WTC11 (cell line): ENCODE results near the gene SLC31A1. TPM values are rescaled to one million over a fixed set of nuclear protein-coding genes. Genes with fewer than 3 reads are reported as not detected.

Experiments
- ATAC-seq: fragments of 200-7000 bp; cut with Tn5 transposase; 2 replicates; pipeline ENCODE4 v1.10.0; 2021; ENCODE audit warnings: mild to moderate bottlenecking, moderate library complexity
- CTCF ChIA-PET: fragments of 300-600 bp; sonication (Branson Sonifier 250); formaldehyde crosslinking; loops from one replicate; lab custom pipeline; 2021; ENCODE audit warnings: antibody characterized with exemption; lab: Charles Lee
- POLR2A ChIA-PET: fragments of 350-600 bp; sonication (Branson Sonifier 250); formaldehyde crosslinking; loops from one replicate; lab custom pipeline; 2021; ENCODE audit warnings: antibody characterized with exemption; lab: Charles Lee
- DNase-seq: peaks from one replicate; pipeline ENCODE4 v3.0.0; 2021; ENCODE audit warnings: low spot score
- H3K27ac Mint-ChIP-seq: 2 replicates; pipeline ENCODE4 v1.8.0; 2021; ENCODE audit warnings: mixed read lengths
- H3K27me3 Mint-ChIP-seq: 2 replicates; pipeline ENCODE4 v1.8.0; 2021; ENCODE audit warnings: low read depth, mild to moderate bottlenecking, moderate library complexity, mixed read lengths
- H3K36me3 Mint-ChIP-seq: 2 replicates; pipeline ENCODE4 v1.8.0; 2021; ENCODE audit warnings: mixed read lengths
- H3K4me1 Mint-ChIP-seq: 2 replicates; pipeline ENCODE4 v1.8.0; 2022; ENCODE audit warnings: mixed read lengths
- H3K4me3 Mint-ChIP-seq: 2 replicates; pipeline ENCODE4 v1.8.0; 2021; ENCODE audit warnings: mild to moderate bottlenecking, moderate library complexity, mixed read lengths
- H3K9me3 Mint-ChIP-seq: 2 replicates; pipeline ENCODE4 v1.8.0; 2021; ENCODE audit warnings: mixed read lengths
- CBFB ChIP-seq: sonication (generic); formaldehyde crosslinking; IDR thresholded peaks from 2 replicates; pipeline ENCODE4 v1.8.1; 2022; ENCODE audit warnings: mild to moderate bottlenecking, low read depth, missing genetic modification reagents
- CREB1 ChIP-seq: sonication (generic); formaldehyde crosslinking; IDR thresholded peaks from 2 replicates; pipeline ENCODE4 v1.8.0; 2023; ENCODE audit warnings: mild to moderate bottlenecking, missing genetic modification reagents
- FOXK1 ChIP-seq: sonication (generic); formaldehyde crosslinking; IDR thresholded peaks from 2 replicates; pipeline ENCODE4 v1.8.0; 2022; ENCODE audit warnings: mild to moderate bottlenecking, moderate library complexity, missing genetic modification reagents
- GABPB1 ChIP-seq: sonication (generic); formaldehyde crosslinking; IDR thresholded peaks from 2 replicates; pipeline ENCODE4 v1.8.1; 2023; ENCODE audit warnings: mild to moderate bottlenecking, missing genetic modification reagents
- JAZF1 ChIP-seq: fragments of 250-450 bp; sonication (Bioruptor Pico); IDR thresholded peaks from 2 replicates; pipeline ENCODE4 v1.9.0; 2021; ENCODE audit warnings: moderate library complexity, mild to moderate bottlenecking, inconsistent platforms
- JUN ChIP-seq: sonication (generic); formaldehyde crosslinking; IDR thresholded peaks from 2 replicates; pipeline ENCODE4 v1.8.0; 2023; ENCODE audit warnings: mild to moderate bottlenecking, missing genetic modification reagents
- MXD4 ChIP-seq: fragments of 250-450 bp; sonication (Bioruptor Pico); IDR thresholded peaks from 2 replicates; pipeline ENCODE4 v1.8.0; 2021; ENCODE audit warnings: mild to moderate bottlenecking, moderate library complexity, borderline replicate concordance
- NFATC4 ChIP-seq: fragments of 250-450 bp; sonication (Bioruptor Pico); IDR thresholded peaks from 2 replicates; pipeline ENCODE4 v1.9.0; 2021; ENCODE audit warnings: mild to moderate bottlenecking
- NFYB ChIP-seq: sonication (generic); formaldehyde crosslinking; conservative IDR thresholded peaks from 2 replicates; pipeline ENCODE4 v1.8.0; 2022; ENCODE audit warnings: low read depth, missing genetic modification reagents
- NR2C2 ChIP-seq: sonication (generic); formaldehyde crosslinking; IDR thresholded peaks from 2 replicates; pipeline ENCODE4 v1.8.0; 2022; ENCODE audit warnings: mild to moderate bottlenecking, missing genetic modification reagents
- OVOL2 ChIP-seq: fragments of 250-450 bp; sonication (Bioruptor Pico); IDR thresholded peaks from 2 replicates; pipeline ENCODE4 v1.9.0; 2021; ENCODE audit warnings: mild to moderate bottlenecking, borderline replicate concordance
- SMAD3 ChIP-seq: sonication (generic); formaldehyde crosslinking; IDR thresholded peaks from 2 replicates; pipeline ENCODE4 v1.8.0; 2022; ENCODE audit warnings: missing genetic modification reagents, mild to moderate bottlenecking, borderline replicate concordance
- SMAD4 ChIP-seq: sonication (generic); formaldehyde crosslinking; IDR thresholded peaks from 2 replicates; pipeline ENCODE4 v1.8.0; 2022; ENCODE audit warnings: mild to moderate bottlenecking, missing genetic modification reagents
- TP53 ChIP-seq: sonication (generic); formaldehyde crosslinking; IDR thresholded peaks from 2 replicates; pipeline ENCODE4 v1.8.1; 2023; ENCODE audit warnings: mild to moderate bottlenecking, missing genetic modification reagents
- ZBTB21 ChIP-seq: sonication (generic); formaldehyde crosslinking; IDR thresholded peaks from 2 replicates; pipeline ENCODE4 v1.8.1; 2023; ENCODE audit warnings: mild to moderate bottlenecking, missing genetic modification reagents, borderline replicate concordance
- ZNF317 ChIP-seq: sonication (generic); formaldehyde crosslinking; IDR thresholded peaks from 2 replicates; pipeline ENCODE4 v1.8.1; 2023; ENCODE audit warnings: low read depth, mild to moderate bottlenecking, moderate library complexity, missing genetic modification reagents, borderline replicate concordance
- ZNF396 ChIP-seq: fragments of 250-450 bp; sonication (Bioruptor Pico); IDR thresholded peaks from 2 replicates; pipeline ENCODE4 v1.8.0; 2021; ENCODE audit warnings: mild to moderate bottlenecking, moderate library complexity, borderline replicate concordance
- ZNF416 ChIP-seq: fragments of 250-450 bp; sonication (Bioruptor Pico); IDR thresholded peaks from 2 replicates; pipeline ENCODE4 v1.9.0; 2021; ENCODE audit warnings: mild to moderate bottlenecking, inconsistent platforms
- ZNF423 ChIP-seq: fragments of 250-450 bp; sonication (Bioruptor Pico); IDR thresholded peaks from 2 replicates; pipeline ENCODE4 v2.1.2; 2022; ENCODE audit warnings: mild to moderate bottlenecking, moderate library complexity
- total RNA-seq: library from RNA; stranded (reverse); gene quantifications from 3 replicates; pipeline ENCODE4 v1.2.3, GENCODE V29; 2021
- TF ChIP-seq, protein P1 (sequence below): fragments of 250-450 bp; sonication (Bioruptor Pico); IDR thresholded peaks from 2 replicates; pipeline ENCODE4 v2.1.2; 2022; ENCODE audit warnings: mild to moderate bottlenecking, moderate library complexity
- TF ChIP-seq, protein P2 (sequence below): sonication (generic); formaldehyde crosslinking; IDR thresholded peaks from 2 replicates; pipeline ENCODE4 v1.8.0; 2022; ENCODE audit warnings: mild to moderate bottlenecking, missing genetic modification reagents
- TF ChIP-seq, protein P3 (sequence below): fragments of 250-450 bp; sonication (Bioruptor Pico); IDR thresholded peaks from 2 replicates; pipeline ENCODE4 v1.9.0; 2021; ENCODE audit warnings: mild to moderate bottlenecking
- TF ChIP-seq, protein P4 (sequence below): sonication (generic); formaldehyde crosslinking; IDR thresholded peaks from 2 replicates; pipeline ENCODE4 v1.8.0; 2023; ENCODE audit warnings: missing genetic modification reagents, mild to moderate bottlenecking, borderline replicate concordance
- TF ChIP-seq, protein P5 (sequence below): sonication (generic); formaldehyde crosslinking; IDR thresholded peaks from 2 replicates; pipeline ENCODE4 v1.8.1; 2023; ENCODE audit warnings: mild to moderate bottlenecking, missing genetic modification reagents

SLC31A1 gene
- total RNA-seq, 1 experiment from 2014 or later = 43.9 TPM

DNA sequence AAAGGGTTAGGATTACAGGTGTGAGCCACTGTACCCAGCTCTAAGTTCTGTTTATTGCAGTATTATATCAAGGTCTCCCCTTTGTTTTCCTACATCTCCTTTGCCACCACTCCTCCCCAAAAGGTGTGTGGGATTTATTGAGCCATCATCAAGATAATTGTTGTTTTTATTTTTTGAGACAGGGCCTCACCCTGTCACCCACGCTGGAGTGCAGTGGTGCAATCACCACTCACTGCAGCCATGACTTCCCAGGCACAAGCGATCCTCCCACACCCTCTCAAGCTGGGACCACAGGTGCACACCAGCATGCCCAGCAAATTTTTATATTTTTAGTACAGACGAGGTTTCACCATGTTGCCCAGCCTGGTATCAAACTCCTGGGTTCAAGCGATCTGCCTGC lies 24.6 kb downstream of the SLC31A1 start:
- ChIA-PET CTCF (no interaction called here), POLR2A (no interaction called here)
- no peak for DNase-seq
- H3K27me3 Mint-ChIP-seq = no peaks in the 10 kb centered on the region
- no peak overlapping the region for H3K4me3 Mint-ChIP-seq
- H3K4me1 Mint-ChIP-seq = peaks cover 4% of the 10 kb centered on the region; the same call in 1 of the 2 replicates
- no peak overlapping the region for H3K27ac Mint-ChIP-seq
- peaks cover 8% of the 10 kb centered on the region for H3K9me3 Mint-ChIP-seq
- no peak for TF ChIP-seq OVOL2
- TF ChIP-seq, protein P1, sequence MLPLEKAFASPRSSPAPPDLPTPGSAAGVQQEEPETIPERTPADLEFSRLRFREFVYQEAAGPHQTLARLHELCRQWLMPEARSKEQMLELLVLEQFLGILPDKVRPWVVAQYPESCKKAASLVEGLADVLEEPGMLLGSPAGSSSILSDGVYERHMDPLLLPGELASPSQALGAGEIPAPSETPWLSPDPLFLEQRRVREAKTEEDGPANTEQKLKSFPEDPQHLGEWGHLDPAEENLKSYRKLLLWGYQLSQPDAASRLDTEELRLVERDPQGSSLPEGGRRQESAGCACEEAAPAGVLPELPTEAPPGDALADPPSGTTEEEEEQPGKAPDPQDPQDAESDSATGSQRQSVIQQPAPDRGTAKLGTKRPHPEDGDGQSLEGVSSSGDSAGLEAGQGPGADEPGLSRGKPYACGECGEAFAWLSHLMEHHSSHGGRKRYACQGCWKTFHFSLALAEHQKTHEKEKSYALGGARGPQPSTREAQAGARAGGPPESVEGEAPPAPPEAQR (CRISPR knock-in tag) = no peak
- no peak for TF ChIP-seq NR2C2 (CRISPR knock-in tag)
- TF ChIP-seq CBFB (CRISPR knock-in tag) = no peak
- TF ChIP-seq NFYB = no peak
- no peak for TF ChIP-seq NFATC4 (CRISPR knock-in tag)
- no peak for ATAC-seq
- peaks cover 13% of the 10 kb centered on the region for H3K36me3 Mint-ChIP-seq

DNA sequence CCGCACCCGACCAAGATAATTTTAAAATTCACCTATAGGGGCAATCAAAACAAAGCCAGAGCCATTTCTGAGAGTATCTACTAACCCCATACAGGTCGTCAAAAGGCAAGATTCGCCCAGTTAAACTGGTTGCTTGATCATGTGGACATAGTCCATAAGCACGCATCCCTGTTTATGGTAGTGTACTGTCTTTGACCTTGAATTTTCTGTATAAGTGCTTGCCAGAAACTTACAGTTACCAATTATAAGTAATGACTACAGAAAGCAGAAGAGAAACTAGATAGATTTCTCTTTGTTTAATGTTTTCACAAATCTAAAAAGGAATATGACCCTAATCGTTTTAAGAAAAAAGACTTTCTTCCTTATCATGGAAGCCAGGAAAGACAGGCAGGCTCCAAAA lies 25.6 kb downstream of the SLC31A1 start:
- H3K9me3 Mint-ChIP-seq = peaks cover 8% of the 10 kb centered on the region
- TF ChIP-seq NFATC4 (CRISPR knock-in tag) (no peak), FOXK1 (CRISPR knock-in tag) (no peak), JAZF1 (CRISPR knock-in tag) (no peak), ZNF423 (CRISPR knock-in tag) (no peak), ZBTB21 (CRISPR knock-in tag) (no peak), SMAD4 (CRISPR knock-in tag) (no peak)
- TF ChIP-seq, protein P2, sequence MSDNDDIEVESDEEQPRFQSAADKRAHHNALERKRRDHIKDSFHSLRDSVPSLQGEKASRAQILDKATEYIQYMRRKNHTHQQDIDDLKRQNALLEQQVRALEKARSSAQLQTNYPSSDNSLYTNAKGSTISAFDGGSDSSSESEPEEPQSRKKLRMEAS (CRISPR knock-in tag) = no peak
- no peak overlapping the region for H3K4me3 Mint-ChIP-seq
- no peaks in the 10 kb centered on the region for H3K27me3 Mint-ChIP-seq
- H3K27ac Mint-ChIP-seq = no peak overlapping the region
- ATAC-seq (no peak), DNase-seq (no peak)
- POLR2A ChIA-PET = no interaction called here
- peaks cover 14% of the 10 kb centered on the region for H3K36me3 Mint-ChIP-seq
- CTCF ChIA-PET = no interaction called here
- peaks cover 4% of the 10 kb centered on the region; the same call in 1 of the 2 replicates for H3K4me1 Mint-ChIP-seq

DNA sequence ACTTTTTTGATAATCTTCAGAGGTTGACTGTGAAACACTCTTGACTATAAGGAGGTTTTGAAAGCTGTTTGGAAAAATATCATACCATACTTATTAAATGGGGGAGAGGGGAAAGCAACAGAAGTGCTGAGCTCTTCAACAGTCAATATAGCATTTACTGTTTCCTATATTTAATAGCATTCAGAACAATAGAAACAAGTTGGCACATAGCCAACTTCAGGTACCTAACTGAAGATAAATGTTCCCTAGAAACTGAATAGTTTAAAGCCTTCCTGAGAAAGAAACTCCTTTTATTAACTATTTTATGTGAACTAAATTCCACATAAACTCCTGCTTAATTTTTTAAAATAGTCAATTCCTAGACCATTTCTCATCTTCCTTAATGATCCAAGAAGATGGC lies 26.3 kb downstream of the SLC31A1 start:
- peaks cover 4% of the 10 kb centered on the region; the same call in 1 of the 2 replicates for H3K4me1 Mint-ChIP-seq
- peaks cover 8% of the 10 kb centered on the region for H3K9me3 Mint-ChIP-seq
- POLR2A ChIA-PET = no interaction called here
- CTCF ChIA-PET = no interaction called here
- H3K27me3 Mint-ChIP-seq = no peaks in the 10 kb centered on the region
- H3K36me3 Mint-ChIP-seq = peaks cover 14% of the 10 kb centered on the region
- ATAC-seq (no peak), DNase-seq (no peak)
- H3K4me3 Mint-ChIP-seq = no peak overlapping the region
- no peak overlapping the region for H3K27ac Mint-ChIP-seq
- TF ChIP-seq, protein P3, sequence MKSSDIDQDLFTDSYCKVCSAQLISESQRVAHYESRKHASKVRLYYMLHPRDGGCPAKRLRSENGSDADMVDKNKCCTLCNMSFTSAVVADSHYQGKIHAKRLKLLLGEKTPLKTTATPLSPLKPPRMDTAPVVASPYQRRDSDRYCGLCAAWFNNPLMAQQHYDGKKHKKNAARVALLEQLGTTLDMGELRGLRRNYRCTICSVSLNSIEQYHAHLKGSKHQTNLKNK (CRISPR knock-in tag) = no peak
- no peak for TF ChIP-seq CREB1 (CRISPR knock-in tag)
- TF ChIP-seq SMAD3 (CRISPR knock-in tag) = no peak
- TF ChIP-seq, protein P4, sequence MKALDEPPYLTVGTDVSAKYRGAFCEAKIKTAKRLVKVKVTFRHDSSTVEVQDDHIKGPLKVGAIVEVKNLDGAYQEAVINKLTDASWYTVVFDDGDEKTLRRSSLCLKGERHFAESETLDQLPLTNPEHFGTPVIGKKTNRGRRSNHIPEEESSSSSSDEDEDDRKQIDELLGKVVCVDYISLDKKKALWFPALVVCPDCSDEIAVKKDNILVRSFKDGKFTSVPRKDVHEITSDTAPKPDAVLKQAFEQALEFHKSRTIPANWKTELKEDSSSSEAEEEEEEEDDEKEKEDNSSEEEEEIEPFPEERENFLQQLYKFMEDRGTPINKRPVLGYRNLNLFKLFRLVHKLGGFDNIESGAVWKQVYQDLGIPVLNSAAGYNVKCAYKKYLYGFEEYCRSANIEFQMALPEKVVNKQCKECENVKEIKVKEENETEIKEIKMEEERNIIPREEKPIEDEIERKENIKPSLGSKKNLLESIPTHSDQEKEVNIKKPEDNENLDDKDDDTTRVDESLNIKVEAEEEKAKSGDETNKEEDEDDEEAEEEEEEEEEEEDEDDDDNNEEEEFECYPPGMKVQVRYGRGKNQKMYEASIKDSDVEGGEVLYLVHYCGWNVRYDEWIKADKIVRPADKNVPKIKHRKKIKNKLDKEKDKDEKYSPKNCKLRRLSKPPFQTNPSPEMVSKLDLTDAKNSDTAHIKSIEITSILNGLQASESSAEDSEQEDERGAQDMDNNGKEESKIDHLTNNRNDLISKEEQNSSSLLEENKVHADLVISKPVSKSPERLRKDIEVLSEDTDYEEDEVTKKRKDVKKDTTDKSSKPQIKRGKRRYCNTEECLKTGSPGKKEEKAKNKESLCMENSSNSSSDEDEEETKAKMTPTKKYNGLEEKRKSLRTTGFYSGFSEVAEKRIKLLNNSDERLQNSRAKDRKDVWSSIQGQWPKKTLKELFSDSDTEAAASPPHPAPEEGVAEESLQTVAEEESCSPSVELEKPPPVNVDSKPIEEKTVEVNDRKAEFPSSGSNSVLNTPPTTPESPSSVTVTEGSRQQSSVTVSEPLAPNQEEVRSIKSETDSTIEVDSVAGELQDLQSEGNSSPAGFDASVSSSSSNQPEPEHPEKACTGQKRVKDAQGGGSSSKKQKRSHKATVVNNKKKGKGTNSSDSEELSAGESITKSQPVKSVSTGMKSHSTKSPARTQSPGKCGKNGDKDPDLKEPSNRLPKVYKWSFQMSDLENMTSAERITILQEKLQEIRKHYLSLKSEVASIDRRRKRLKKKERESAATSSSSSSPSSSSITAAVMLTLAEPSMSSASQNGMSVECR (CRISPR knock-in tag) = no peak
- no peak for TF ChIP-seq ZBTB21 (CRISPR knock-in tag)
- TF ChIP-seq TP53 (CRISPR knock-in tag) = no peak
- TF ChIP-seq GABPB1 (CRISPR knock-in tag) = no peak
- no peak for TF ChIP-seq MXD4 (CRISPR knock-in tag)
- TF ChIP-seq, protein P5, sequence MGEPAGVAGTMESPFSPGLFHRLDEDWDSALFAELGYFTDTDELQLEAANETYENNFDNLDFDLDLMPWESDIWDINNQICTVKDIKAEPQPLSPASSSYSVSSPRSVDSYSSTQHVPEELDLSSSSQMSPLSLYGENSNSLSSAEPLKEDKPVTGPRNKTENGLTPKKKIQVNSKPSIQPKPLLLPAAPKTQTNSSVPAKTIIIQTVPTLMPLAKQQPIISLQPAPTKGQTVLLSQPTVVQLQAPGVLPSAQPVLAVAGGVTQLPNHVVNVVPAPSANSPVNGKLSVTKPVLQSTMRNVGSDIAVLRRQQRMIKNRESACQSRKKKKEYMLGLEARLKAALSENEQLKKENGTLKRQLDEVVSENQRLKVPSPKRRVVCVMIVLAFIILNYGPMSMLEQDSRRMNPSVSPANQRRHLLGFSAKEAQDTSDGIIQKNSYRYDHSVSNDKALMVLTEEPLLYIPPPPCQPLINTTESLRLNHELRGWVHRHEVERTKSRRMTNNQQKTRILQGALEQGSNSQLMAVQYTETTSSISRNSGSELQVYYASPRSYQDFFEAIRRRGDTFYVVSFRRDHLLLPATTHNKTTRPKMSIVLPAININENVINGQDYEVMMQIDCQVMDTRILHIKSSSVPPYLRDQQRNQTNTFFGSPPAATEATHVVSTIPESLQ (CRISPR knock-in tag) = no peak
- no peak for TF ChIP-seq ZNF396 (CRISPR knock-in tag)
- TF ChIP-seq JUN = no peak
- no peak for TF ChIP-seq ZNF317 (CRISPR knock-in tag)
- TF ChIP-seq, protein P1 (CRISPR knock-in tag) = no peak
- no peak for TF ChIP-seq ZNF416 (CRISPR knock-in tag)
- TF ChIP-seq NFATC4 (CRISPR knock-in tag) = no peak
